Caki2 (cell line): ENCODE data around the gene MTIF2. TPM values are rescaled to one million over a fixed set of nuclear protein-coding genes. Genes with fewer than 3 reads are reported as not detected.
"Not testable (repeated sequence)": the region's sequence is repeated elsewhere in the genome, so short reads cannot be mapped to it uniquely, and the experiment has no call there.

Experiments
- DNase-seq: peaks from one replicate; pipeline ENCODE4 v3.0.0-alpha.2; 2015; ENCODE audit warnings: low read depth
- in situ Hi-C: cut with HindIII; loops from 2 replicates; pipeline ENCODE4 v1.10.0; 2016; ENCODE audit warnings: low sequenced_read_pairs, low pct_unique_long_range_greater_than_20kb, mixed read lengths
- total RNA-seq: library from RNA; depleted of rRNA; stranded (reverse); fragments of >200 nt; shearing (Covaris generic); gene quantifications from 2 replicates; pipeline ENCODE4 v1.2.3, GENCODE V29; 2014; ENCODE audit warnings: low replicate concordance; rRNA removed

The MTIF2 gene, protein sequence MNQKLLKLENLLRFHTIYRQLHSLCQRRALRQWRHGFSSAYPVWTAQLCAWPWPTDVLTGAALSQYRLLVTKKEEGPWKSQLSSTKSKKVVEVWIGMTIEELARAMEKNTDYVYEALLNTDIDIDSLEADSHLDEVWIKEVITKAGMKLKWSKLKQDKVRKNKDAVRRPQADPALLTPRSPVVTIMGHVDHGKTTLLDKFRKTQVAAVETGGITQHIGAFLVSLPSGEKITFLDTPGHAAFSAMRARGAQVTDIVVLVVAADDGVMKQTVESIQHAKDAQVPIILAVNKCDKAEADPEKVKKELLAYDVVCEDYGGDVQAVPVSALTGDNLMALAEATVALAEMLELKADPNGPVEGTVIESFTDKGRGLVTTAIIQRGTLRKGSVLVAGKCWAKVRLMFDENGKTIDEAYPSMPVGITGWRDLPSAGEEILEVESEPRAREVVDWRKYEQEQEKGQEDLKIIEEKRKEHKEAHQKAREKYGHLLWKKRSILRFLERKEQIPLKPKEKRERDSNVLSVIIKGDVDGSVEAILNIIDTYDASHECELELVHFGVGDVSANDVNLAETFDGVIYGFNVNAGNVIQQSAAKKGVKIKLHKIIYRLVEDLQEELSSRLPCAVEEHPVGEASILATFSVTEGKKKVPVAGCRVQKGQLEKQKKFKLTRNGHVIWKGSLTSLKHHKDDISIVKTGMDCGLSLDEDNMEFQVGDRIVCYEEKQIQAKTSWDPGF
- total RNA-seq: 35.2 and 42.6 TPM in 2 replicates

DNA sequence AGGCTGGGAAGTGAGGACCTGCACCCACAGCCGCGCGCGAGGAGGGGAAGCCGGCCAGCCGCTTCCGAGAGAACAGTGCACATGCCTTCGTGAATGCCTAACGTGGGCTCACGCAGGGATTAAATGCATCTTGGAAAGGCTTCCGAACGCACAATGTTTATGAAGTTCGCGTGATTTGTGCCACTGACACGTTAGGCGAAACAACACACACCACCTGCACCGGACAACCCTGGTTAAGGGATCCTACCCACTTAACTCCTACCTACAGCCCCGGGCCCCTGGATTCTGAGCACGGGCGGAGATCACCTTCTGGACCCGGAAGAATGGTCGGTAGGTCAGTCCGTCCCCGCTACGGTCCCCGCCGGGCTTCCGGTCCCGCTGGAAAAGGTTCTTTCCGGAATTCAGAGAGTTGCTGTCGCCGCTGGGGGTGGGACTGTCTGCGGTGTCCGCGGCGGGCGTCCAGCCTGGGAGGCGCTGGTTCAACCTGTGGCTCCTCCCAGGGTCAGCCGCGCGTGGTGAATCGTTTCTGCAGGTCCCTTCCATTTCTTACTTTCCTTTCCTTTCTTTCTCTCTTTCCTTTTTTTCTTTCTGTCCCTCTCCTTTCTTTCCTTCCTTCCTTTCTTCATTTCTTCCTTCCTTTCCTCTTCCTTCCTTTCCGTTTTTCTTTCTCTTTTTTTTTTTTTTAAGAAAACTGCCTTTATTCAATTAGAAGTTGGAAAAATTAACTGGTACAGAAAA lies at the start of gene MTIF2:
Gene MTIF2, minus strand, starts transcription at position 325 of the 738 bp plus-strand sequence. CDS start 5,373 bp downstream, outside the sequence.
- peak; percentile 92 for DNase-seq
- in situ Hi-C loops: no loop called here

DNA sequence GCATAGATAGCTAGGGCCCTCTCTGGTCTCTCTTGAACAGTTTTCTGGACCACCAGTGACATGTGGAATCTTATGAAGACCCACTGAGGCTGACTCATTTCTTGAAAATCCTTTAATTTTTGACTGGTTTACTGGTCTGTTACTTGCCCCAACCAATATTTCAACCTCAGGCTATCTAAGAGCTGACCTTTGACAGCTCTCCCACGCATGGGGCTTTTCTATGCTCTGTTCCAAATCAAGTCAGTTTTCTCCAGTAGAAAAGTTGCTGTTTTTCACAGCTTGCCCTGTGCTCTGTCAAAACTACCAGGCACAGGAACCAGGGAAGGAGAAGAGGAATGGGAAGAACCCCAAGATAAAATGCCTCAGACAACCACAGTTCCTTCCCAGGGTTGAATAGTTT lies 46.0 kb upstream of the MTIF2 start:
- no peak for DNase-seq
- in situ Hi-C loops: no loop called here

DNA sequence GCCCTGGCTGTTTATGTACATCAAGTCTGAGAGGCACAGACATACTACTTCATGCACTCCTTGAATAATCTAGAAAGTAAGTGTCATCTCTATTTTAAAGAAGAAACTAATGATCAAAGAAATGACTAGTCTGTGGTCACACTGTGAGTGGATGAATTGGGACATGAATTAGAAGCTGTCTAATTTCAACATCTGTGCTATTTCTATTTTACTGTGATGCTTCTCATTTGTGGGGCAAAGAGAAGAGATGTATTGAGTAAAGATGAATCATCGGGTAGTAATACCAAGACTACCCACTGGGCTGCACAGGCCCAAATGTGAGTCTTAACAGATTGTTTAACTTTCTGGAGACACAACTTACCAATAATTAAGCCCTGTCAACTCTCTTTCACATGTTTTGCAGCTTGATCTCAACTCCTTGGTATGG lies 42.4 kb upstream of the MTIF2 start:
- in situ Hi-C loops: no loop called here
- DNase-seq: peak; percentile 9

DNA sequence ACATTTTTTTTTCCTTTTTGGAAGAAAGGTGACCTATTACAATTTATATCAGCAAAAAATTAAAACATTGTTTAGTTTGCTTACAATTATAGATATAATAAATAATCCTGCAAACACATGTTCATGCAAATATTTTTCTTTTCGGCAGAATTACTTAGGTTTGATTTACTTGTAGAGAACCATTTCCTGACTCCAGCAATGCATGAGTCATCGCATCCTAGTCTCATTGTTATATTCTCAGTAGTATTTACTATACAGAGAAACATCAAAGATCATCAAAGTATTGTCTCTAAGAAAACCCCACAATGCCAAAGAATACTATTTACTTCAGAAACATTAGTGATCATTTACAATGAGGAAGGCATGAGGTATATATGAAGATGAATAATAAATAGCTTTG lies 40.4 kb upstream of the MTIF2 start:
- in situ Hi-C loops: no loop called here
- no peak for DNase-seq

DNA sequence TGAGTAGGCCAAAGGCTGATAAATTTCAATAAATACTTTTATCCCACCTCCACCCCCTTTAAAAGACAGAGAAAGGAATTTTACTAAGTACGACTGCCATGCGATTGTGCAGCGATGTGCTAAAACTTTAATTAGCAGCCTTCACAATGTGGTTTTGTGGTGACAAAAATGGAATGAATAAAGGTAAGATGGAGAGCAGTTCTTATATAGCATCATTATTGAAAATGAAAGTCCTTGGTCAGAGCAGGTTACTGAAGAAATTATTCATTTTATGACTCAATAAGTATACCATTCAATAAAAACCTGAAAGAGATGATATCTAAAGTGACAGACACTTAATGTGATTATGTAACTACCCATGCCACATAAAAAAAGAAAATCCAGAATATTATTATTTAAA lies 33.2 kb upstream of the MTIF2 start:
- DNase-seq: no peak
- in situ Hi-C loops: no loop called here

DNA sequence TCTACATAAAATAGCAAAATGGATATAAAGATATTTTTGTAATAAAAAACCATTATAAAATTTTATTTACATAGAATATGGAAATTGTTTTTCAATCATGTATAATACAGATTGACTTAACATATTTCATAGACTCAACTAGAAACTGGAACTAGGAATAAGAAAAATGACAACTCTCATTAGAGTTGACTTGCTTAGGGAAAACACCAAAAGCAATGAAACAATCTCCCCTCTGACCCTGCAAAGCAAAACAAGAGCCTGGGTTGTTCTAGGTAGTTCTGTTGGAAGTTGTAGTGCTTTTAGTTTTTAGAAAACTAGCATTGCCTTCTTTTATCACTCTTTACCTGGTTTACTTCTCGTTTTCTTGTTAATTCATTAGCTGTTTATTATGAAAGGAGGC lies 32.2 kb upstream of the MTIF2 start:
- in situ Hi-C loops: no loop called here
- no peak for DNase-seq

DNA sequence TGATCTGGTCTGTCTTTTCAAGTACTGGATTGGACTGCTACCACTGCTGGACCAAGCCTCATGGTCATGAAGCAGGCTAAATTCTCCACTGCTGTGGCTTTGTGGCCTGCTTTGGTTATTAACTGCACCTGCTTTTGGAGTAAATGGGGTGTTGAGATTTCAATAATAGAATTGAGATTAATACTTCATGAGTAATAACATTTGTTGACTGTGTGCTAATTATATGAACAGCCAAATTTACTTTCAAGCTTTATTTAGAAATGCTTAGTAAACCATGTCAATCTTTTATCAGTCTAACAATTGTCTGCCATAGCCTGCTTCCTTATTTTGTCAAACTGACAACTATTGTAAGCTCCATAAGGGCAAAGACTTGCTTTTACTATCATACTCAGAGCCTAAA lies 27.4 kb upstream of the MTIF2 start:
- no peak for DNase-seq
- in situ Hi-C loops: no loop called here

DNA sequence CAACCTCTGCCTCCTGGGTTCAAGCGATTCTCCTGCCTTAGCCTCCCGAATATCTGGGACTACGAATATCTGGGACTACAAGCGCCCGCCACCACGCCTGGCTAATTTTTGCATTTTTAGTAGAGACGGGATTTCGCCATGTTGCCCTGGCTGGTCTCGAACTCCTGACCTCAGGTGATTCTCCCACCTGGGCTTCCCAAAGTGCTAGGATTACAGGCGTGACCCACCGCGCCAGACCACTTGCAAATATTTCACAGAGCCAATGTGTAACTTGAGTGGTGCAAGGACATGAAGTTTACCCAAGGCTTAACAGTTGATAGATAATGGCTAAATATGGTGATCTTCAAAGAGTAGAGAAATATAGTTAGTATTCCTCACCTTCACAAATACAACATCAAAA lies 14.1 kb upstream of the MTIF2 start:
- no peak for DNase-seq
- in situ Hi-C loops: no loop called here

DNA sequence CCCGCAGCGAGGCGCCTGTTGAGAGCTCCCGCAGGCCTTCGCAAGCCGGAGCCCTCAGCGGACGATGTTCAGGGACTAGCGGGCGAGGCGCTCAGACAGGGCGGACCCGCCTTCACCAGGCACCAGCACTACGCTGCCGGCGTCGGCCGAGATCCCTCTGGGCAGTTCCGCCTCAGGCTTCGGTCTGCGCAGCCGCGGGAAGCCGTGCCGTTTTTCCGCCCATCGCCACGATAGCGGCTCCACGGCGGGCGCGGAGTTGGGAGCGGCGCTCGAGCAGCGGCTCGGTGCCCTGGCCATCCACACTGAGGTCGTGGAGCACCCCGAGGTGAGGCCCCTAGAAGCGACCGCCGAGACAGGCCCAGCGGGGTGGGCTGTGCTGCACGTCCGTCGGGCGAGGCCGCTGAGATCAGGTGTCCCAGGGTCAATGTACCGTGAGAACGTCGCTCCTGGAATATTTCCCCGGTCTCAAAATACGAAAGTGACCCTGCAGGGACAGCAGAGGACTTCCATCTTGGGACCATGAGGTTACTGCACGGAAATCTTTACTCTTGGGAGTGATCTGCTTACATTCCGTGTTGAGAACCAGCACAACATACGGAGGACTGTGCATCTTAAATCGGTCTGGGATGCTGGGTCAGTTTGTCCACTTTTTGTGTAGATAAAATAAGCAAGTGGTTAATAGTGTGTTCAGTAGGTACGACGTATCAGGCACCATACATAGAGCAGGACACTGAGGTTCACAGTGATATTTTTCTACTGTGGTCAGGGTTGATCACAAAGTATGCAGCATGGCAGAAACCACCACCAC lies 13.3 kb upstream of the MTIF2 start:
- in situ Hi-C loops: no loop called here

DNA sequence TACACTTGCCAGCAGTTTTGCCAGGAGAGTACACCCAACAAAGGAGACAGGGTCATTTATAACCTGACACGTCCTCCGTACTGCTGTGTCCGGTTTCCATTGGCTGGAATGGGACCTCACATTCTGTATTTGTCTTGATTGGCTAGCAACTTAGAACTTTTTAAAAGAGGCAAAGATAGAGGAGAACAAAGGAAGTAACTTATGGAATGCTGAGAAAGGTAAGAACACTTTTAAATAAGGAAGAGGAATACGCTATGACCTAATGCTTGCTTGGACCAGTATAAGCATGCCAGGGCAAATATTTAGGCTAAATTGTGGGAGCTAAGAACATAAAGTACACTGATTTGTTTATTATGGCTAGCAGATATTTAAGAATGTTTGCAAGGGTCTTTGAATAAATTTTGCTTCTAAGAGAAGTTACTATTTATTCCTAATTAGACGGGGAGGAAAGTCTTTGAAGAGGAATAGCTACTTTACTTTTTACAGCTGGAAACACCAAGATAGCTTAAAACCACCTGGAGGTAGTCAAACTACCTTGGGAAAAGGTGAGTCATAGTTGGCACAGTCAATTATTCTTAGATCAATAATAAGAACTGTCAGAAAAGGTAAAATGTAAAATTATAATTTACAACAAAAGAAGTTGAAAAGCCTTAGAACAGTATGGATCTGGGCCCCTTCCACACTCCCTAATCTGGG lies 12.0 kb upstream of the MTIF2 start:
- in situ Hi-C loops, DNase-seq: not testable (repeated sequence)

More for the DNA sequence above, 13.3 kb upstream of the MTIF2 start:
- peak; percentile 86 for DNase-seq

DNA sequence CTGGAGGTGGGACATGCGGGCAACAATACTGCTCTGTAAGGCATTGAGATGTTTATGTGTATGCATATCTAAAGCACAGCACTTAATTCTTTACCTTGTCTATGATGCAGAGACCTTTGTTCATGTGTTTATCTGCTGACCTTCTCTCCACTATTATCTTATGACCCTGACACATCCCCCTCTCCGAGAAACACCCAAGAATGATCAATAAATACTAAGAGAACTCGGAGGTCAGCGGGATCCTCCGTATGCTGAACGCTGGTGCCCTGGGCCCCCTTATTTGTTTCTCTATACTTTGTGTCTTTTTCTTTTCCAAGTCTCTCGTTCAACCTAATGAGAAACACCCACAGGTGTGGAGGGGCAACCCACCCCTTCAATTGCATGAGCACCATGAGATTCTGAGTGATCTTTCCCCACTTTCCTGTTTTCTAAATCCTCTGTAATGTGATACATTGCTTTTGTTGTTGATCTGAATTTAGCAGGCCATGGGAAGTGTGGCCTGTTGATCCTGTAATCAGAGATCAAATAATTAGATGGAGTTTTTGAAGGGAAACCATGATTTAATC lies 10.9 kb upstream of the MTIF2 start:
- in situ Hi-C loops, DNase-seq: not testable (repeated sequence)

DNA sequence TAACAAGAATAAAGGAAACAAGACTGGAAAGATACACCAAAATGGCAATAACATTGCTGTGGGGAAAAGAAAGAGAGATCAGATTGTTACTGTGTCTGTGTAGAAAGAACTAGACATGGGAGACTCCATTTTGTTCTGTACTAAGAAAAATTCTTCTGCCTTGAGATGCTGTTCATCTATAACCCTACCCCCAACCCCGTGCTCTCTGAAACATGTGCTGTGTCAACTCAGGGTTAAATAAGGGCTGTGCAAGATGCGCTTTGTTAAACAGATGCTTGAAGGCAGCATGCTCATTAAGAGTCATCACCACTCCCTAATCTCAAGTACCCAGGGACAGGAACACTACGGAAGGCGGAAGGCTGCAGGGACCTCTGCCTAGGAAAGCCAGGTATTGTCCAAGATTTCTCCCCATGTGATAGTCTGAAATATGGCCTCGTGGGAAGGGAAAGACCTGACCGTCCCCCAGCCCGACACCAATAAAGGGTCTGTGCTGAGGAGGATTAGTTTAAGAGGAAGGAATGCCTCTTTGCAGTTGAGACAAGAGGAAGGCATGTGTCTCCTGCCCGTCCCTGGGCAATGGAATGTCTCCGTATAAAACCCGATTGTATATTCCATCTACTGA lies 10.3 kb upstream of the MTIF2 start:
- DNase-seq, in situ Hi-C loops: not testable (repeated sequence)

DNA sequence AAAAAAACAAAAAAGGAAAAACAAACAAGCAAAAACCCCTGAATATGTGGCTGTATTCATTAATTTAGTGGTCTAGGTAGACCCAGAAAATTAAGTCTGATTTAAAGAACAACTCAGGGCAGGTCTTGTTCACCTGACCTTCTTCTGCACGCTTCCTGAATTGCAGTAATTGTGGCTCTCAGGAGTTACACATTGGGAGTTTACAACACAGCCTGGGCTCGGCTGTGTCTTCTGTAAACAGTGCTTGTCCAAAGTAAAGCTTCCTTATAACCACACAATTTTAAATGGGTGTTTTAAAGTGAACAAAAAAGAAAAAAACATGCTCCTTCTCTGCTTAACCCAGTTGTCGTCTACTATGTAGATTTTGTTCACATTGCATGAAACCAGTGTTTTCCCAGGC lies 8.3 kb upstream of the MTIF2 start:
- in situ Hi-C loops: no loop called here
- DNase-seq: no peak

DNA sequence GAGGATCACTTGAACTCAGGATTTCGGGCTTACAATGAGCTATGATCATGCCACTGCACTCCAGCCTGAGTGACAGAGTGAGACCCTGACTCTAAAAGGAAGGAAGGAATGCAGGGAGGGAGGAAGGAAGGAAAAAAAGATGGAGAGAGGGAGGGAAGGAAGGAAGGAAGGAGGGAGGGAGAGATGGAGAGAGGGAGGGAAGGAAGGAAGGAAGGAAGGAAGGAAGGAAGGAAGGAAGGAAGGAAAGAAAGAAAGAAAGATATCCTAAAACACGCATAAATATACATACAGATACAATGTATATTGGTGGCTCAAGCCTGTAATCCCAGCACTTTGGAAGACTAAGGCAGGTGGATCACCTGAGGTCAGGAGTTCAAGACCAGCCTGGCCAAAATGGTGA lies 5.3 kb upstream of the MTIF2 start:
- DNase-seq, in situ Hi-C loops: not testable (repeated sequence)

DNA sequence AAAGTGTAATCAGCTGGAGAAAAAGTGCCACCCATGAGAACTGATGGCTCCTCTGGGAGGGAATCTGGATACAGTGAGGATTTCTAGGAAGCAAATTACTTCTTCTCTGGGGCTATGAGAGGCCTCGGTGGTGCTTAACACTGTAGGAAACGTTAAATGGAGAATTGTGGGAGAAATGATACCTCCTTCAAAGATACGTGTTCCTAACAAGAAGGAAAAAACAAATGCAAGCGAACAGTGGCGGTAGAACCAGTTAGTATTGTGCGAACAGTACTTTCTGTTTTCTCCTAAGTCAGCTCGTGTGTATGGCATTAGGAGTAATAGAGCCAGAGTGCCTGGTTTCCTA lies 587 bp upstream of the MTIF2 start:
- in situ Hi-C loops: no loop called here
- no peak for DNase-seq

DNA sequence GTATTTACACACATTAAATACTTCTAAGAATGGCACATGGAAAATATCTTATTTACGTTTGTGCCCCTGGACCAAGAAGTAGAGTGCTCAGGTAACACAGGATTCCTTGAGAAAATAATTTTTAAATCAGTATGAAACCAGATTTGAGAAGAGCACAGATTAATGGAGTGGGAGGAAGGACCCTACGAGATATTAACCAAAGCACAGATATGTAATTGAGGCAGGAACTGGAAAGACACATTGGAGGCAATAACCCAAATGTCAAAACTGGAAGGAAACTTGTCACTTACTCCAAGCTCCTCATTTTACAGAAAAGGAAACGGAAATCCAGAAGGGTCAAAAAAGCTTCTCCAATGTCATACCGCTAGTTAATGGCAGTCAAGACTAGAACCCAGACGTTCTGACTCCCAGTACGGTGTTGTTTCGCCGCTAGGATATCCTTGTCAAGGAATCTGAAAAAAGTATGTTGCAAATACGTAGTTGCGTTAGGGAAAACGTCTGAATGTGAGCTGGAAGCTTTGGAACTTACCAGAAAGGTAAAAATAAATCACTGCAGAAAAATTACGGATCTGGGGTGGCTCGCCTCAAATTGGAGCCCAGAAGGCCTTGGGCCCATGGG lies 634 bp downstream of the MTIF2 start:
- peak; percentile 22 for DNase-seq
- in situ Hi-C loops: no loop called here
